Spleen (tissue), 7 donors: ENCODE data around the gene HPGDS.

Experiments used
- CTCF ChIP-seq, 11 experiments: fragments of 200-600 bp in 7 of 11; fragments of 450-650 bp in 4 of 11; sonication (generic) in 4 of 11; IDR thresholded peaks in 8 of 11; conservative IDR thresholded peaks in 3 of 11; 1 replicate in 7 of 11; 2 replicates in 4 of 11; pipeline versions ENCODE4 v1.4.0 to v1.8.0; 2016 to 2021; ENCODE audit warnings: antibody characterized with exemption in 11 of 11, inconsistent platforms in 4 of 11, mild to moderate bottlenecking in 1 of 11
- POLR2A ChIP-seq, 3 donors: fragments of 450-650 bp; IDR thresholded peaks; one replicate each; pipeline ENCODE4 v1.5.1; 2017; ENCODE audit warnings: antibody characterized with exemption in 3 of 3, mild to moderate bottlenecking in 1 of 3
- POLR2AphosphoS5 ChIP-seq, 3 donors: sonication (generic); formaldehyde crosslinking; IDR thresholded peaks; one replicate each; pipeline ENCODE4 v1.5.1; 2017; ENCODE audit warnings: antibody characterized with exemption in 3 of 3
- donor health status: DM: no; HTN: no; CAD: no; lungs with moderate emphysema.
- donor health status: DM: no; HTN: no; CAD: no.
- donor health status: DM: no; HTN: no; CAD: no.

- TF ChIP-seq CTCF (IDR thresholded peaks at IDR 0.05 in 8 of 11, conservative IDR thresholded peaks at IDR 0.05 in 3 of 11) = no peak
- TF ChIP-seq POLR2A (IDR thresholded peaks at IDR 0.05) = no peak
- no peak for TF ChIP-seq POLR2AphosphoS5 (IDR thresholded peaks at IDR 0.05)
Measured at GRCh38 chr4:94333866-94334265, 8.8 kb downstream of the HPGDS start.
